ENCODE results near the gene GPR25.
A peak's percentile ranks its signal among the peaks of the same experiment; 100 is the strongest.

GPR25 gene

DNA sequence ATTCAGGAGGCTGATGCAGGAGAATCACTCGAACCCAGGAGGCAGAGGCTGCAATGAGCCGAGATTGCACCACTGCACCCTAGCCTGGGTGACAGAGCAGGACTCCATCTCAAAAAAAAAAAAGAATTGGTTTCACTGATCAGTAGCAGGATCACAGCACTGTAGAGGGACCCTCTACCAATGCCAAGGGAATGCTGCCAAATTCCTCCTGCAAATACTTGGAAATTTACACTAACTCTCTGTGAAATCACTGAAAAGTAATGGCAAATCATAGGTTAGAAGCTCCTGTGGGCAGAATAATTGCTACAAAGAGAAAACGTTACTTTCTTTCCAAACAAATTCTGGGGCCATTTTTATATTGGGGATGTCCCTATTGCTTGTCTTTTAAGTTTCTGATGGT lies 6.7 kb upstream of the GPR25 start:
- Histone ChIP-seq H3K4me3 (ENCODE audit: low read depth, low read length) (no peak overlapping the region), H3K36me3 (ENCODE audit: control insufficient read depth in 2 of 2, insufficient read depth in 1 of 2, low read length in 2 of 2) (peaks cover 0 to 18% of the 10 kb centered on the region in 2 experiments; a peak in 1 of 3 replicates), H3K9me3 (ENCODE audit: control insufficient read depth, insufficient read depth, low read depth, low read length) (no peaks in the 10 kb centered on the region), H3K4me1 (ENCODE audit: control insufficient read depth, insufficient read depth, low read length) (peaks cover 3% of the 10 kb centered on the region; the same call in 1 of the 2 replicates), H3K27ac (ENCODE audit: extremely low read depth, low read depth, low read length) (no peak overlapping the region)
- POLR2A ChIA-PET: interaction anchor here (0.6 to 0.7 kb wide), 2 partner anchors 29 to 73 kb away, joined by 3 to 7 read pairs; no protein-coding TSS in a partner anchor
- CTCF ChIA-PET: interaction anchor here (0.5 kb wide), 1 partner anchor 172 kb away, joined by 3 read pairs; no protein-coding TSS in a partner anchor
- TF ChIP-seq ZNF600 (tag by site-specific recombination; IDR thresholded peaks at IDR 0.05): no peak
- TF ChIP-seq ZBTB20 (tag by site-specific recombination; IDR thresholded peaks at IDR 0.05): no peak
- TF ChIP-seq ZNF324 (tag by site-specific recombination; IDR thresholded peaks at IDR 0.05): no peak

DNA sequence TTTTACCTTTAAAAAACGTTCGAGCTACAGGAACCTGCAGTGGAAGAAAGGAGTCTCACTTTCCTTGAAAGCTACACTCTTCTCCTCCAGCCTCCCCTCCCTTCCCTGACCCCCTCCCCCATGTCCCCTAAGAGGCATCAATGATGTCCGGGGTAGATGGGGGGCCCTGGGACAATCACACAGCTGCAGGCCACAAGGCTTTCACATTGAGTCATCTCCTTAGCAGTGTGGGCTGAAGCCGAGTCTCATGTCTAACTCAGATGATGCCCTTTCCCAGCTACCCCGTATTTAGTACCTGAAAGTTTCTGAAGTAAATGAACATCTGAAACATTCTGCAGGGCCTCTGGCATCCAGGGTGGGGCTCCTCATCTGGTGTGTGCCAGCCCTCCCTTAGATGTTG lies 6.3 kb upstream of the GPR25 start:
- Histone ChIP-seq H3K9me3 (ENCODE audit: control insufficient read depth, insufficient read depth, low read depth, low read length) (no peaks in the 10 kb centered on the region), H3K4me3 (ENCODE audit: low read depth, low read length) (no peak overlapping the region), H3K36me3 (ENCODE audit: control insufficient read depth in 2 of 2, insufficient read depth in 1 of 2, low read length in 2 of 2) (peaks cover 0 to 18% of the 10 kb centered on the region in 2 experiments; a peak in 1 of 3 replicates), H3K4me1 (ENCODE audit: control insufficient read depth, insufficient read depth, low read length) (peaks cover 3% of the 10 kb centered on the region; the same call in 1 of the 2 replicates), H3K27ac (ENCODE audit: extremely low read depth, low read depth, low read length) (no peak overlapping the region)
- peak; percentile 51 for TF ChIP-seq GLIS2 (tag by site-specific recombination; IDR thresholded peaks at IDR 0.05)
- no peak for TF ChIP-seq KLF8 (tag by site-specific recombination; IDR thresholded peaks at IDR 0.05)
- TF ChIP-seq, protein P1, sequence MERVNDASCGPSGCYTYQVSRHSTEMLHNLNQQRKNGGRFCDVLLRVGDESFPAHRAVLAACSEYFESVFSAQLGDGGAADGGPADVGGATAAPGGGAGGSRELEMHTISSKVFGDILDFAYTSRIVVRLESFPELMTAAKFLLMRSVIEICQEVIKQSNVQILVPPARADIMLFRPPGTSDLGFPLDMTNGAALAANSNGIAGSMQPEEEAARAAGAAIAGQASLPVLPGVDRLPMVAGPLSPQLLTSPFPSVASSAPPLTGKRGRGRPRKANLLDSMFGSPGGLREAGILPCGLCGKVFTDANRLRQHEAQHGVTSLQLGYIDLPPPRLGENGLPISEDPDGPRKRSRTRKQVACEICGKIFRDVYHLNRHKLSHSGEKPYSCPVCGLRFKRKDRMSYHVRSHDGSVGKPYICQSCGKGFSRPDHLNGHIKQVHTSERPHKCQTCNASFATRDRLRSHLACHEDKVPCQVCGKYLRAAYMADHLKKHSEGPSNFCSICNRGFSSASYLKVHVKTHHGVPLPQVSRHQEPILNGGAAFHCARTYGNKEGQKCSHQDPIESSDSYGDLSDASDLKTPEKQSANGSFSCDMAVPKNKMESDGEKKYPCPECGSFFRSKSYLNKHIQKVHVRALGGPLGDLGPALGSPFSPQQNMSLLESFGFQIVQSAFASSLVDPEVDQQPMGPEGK (tag by site-specific recombination; IDR thresholded peaks at IDR 0.05): 0 out of 2 replicates have a peak, but pooled peaks have one; percentile 24
- CTCF ChIA-PET: no interaction called here
- POLR2A ChIA-PET: interaction anchor here (0.6 to 0.7 kb wide), 2 partner anchors 29 to 73 kb away, joined by 3 to 7 read pairs; no protein-coding TSS in a partner anchor

DNA sequence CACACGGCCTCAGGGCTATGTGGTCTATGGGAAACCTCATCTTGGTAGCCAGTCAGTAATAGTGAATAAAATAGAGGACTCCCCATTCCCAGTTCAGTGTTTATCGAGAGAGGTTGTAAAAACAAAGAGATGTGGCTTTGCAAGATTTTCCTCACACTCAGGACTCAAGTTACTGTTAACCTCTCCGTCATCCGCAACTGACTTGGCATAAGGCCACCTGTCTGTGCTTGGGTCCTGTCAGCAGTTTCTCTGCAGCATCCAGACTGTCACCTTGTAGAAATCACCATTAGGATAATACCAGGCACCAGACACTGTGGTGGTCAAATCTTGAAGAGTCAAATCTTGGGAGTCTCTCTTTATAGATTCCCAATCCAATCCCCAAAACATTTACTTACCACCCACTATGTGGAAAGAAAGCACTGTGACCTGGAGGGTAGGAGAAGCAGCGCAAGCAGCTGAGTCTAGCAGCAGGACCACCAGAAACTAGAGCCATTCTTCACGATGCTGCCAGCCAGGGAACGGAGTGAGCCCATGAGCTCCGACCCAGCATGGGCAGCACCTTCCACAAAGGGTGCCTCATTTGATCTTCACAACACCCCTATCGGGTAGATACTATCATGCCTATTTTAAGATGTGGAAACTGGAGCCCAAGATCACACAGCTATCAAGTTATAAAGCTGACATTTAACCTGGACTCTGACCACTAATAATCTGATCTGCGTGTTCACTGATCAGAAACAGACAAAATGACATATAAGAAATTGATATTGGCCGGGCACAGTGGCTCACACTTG lies 5.6 kb upstream of the GPR25 start:
- TF ChIP-seq, protein P2, sequence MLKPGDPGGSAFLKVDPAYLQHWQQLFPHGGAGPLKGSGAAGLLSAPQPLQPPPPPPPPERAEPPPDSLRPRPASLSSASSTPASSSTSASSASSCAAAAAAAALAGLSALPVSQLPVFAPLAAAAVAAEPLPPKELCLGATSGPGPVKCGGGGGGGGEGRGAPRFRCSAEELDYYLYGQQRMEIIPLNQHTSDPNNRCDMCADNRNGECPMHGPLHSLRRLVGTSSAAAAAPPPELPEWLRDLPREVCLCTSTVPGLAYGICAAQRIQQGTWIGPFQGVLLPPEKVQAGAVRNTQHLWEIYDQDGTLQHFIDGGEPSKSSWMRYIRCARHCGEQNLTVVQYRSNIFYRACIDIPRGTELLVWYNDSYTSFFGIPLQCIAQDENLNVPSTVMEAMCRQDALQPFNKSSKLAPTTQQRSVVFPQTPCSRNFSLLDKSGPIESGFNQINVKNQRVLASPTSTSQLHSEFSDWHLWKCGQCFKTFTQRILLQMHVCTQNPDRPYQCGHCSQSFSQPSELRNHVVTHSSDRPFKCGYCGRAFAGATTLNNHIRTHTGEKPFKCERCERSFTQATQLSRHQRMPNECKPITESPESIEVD (tag by site-specific recombination; IDR thresholded peaks at IDR 0.05): peak; percentile 70
- TF ChIP-seq MZF1 (tag by site-specific recombination; IDR thresholded peaks at IDR 0.05; ENCODE audit: borderline replicate concordance): peak; percentile 55; the same call in 1 of the 2 replicates
- 0 out of 2 replicates have a peak, but pooled peaks have one; percentile 30 for TF ChIP-seq ZNF596 (tag by site-specific recombination; IDR thresholded peaks at IDR 0.05)
- TF ChIP-seq KLF8 (tag by site-specific recombination; IDR thresholded peaks at IDR 0.05): no peak
- TF ChIP-seq ZNF629 (tag by site-specific recombination; IDR thresholded peaks at IDR 0.05): peak; percentile 31; the same call in 1 of the 2 replicates
- TF ChIP-seq, protein P3, sequence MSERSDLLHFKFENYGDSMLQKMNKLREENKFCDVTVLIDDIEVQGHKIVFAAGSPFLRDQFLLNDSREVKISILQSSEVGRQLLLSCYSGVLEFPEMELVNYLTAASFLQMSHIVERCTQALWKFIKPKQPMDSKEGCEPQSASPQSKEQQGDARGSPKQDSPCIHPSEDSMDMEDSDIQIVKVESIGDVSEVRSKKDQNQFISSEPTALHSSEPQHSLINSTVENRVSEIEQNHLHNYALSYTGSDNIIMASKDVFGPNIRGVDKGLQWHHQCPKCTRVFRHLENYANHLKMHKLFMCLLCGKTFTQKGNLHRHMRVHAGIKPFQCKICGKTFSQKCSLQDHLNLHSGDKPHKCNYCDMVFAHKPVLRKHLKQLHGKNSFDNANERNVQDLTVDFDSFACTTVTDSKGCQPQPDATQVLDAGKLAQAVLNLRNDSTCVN (tag by site-specific recombination; optimal IDR thresholded peaks at IDR 0.05): no peak
- TF ChIP-seq ZIC2 (tag by site-specific recombination; IDR thresholded peaks at IDR 0.05): peak; percentile 48
- peak; percentile 61; the same call in 1 of the 2 replicates for TF ChIP-seq OSR2 (tag by site-specific recombination; IDR thresholded peaks at IDR 0.05)
- TF ChIP-seq IKZF3 (tag by site-specific recombination; IDR thresholded peaks at IDR 0.05): 0 out of 2 replicates have a peak, but pooled peaks have one; percentile 31
- Histone ChIP-seq H3K36me3 (ENCODE audit: control insufficient read depth in 2 of 2, insufficient read depth in 1 of 2, low read length in 2 of 2) (peaks cover 0 to 16% of the 10 kb centered on the region in 2 experiments; a peak in 1 of 3 replicates), H3K4me3 (ENCODE audit: low read depth, low read length) (no peak overlapping the region), H3K4me1 (ENCODE audit: control insufficient read depth, insufficient read depth, low read length) (peaks cover 3% of the 10 kb centered on the region; the same call in 1 of the 2 replicates), H3K9me3 (ENCODE audit: control insufficient read depth, insufficient read depth, low read depth, low read length) (no peaks in the 10 kb centered on the region), H3K27ac (ENCODE audit: extremely low read depth, low read depth, low read length) (no peak overlapping the region)
- POLR2A ChIA-PET: no interaction called here
- CTCF ChIA-PET: no interaction called here
